Thyroid gland (tissue), 4 donors: ENCODE results near the gene DCDC1.

Experiments
- CTCF ChIP-seq, 6 experiments: fragments of 200-600 bp in 3 of 6; fragments of 450-650 bp in 3 of 6; sonication (generic) in 3 of 6; IDR thresholded peaks; one replicate each; pipeline ENCODE4 v1.5.1; 2016 to 2019; ENCODE audit warnings: antibody characterized with exemption in 6 of 6, mild to moderate bottlenecking in 2 of 6, inconsistent platforms in 1 of 6, moderate library complexity in 1 of 6
- POLR2A ChIP-seq, 2 donors: fragments of 450-650 bp; IDR thresholded peaks; one replicate each; pipeline ENCODE4 v1.6.1; 2017; ENCODE audit warnings: antibody characterized with exemption in 2 of 2, mild to moderate bottlenecking in 2 of 2, moderate library complexity in 1 of 2

DNA sequence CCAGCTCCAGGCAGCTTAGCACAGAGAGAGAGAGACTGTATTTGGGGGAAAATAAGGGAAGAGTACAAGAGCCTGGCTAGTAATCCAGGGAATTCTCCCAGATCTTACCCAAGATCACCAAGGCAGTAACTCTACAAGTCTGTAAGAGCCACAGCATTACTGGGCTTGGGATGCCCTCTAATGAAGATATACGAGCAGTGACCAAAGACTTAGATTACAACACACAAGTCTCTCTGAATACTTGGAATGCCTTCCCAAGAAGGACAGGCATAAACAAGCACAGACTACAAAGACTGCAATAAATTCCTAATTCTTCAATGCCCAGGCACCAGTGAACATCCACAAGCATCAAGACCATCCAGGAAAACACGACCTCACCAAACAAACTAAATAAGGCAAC lies 17.8 kb upstream of the DCDC1 start:
- no peak for TF ChIP-seq CTCF (IDR thresholded peaks at IDR 0.05)
- TF ChIP-seq POLR2A (IDR thresholded peaks at IDR 0.05) = no peak
